ENCODE results near the gene KRT3.

GRCh38 chr12:52823761-52824450 lies 28.0 kb upstream of the KRT3 start:
- TF ChIP-seq POLR2AphosphoS5 (IDR thresholded peaks at IDR 0.05) (no peak), POLR2A (IDR thresholded peaks at IDR 0.05) (no peak), CTCF (IDR thresholded peaks at IDR 0.05) (no peak), EP300 (IDR thresholded peaks at IDR 0.05) (no peak)
